Mucosa of gallbladder (tissue), 1 donor: ENCODE results near the gene MED8. TPM values are rescaled to one million over a fixed set of nuclear protein-coding genes. Genes with fewer than 3 reads are reported as not detected.

ENCODE experiments used
- DNase-seq: peaks from one replicate; pipeline ENCODE4 v3.0.0-alpha.2; 2020; ENCODE audit warnings: low spot score
- total RNA-seq: library from RNA; stranded (reverse); gene quantifications from one replicate; pipeline ENCODE4 v1.2.1, GENCODE V29; 2021
- donor health status: DM: no; HTN: no; CAD: no.

The MED8 gene
- total RNA-seq, 1 donor from 2014 or later: 37.7 TPM

GRCh38 chr1:43358746-43359693 lies 30.6 kb downstream of the MED8 start, which contains the start of gene CDC20:
Gene CDC20, plus strand, starts transcription at chr1:43358981. Its CDS starts 235 bp downstream, at chr1:43359216.
- DNase-seq: peak; percentile 97

- peak; percentile 14 for DNase-seq
These were observed 31.4 kb downstream of the MED8 start for GRCh38 chr1:43358121-43358745.

- DNase-seq: no peak
These were observed 32.3 kb downstream of the MED8 start for GRCh38 chr1:43357251-43357650.

GRCh38 chr1:43354936-43355335 lies 34.7 kb downstream of the MED8 start:
- DNase-seq: no peak

- no peak for DNase-seq
These were observed 35.1 kb downstream of the MED8 start for GRCh38 chr1:43354471-43354870.

GRCh38 chr1:43352881-43353280 lies 36.7 kb downstream of the MED8 start:
- DNase-seq: no peak

GRCh38 chr1:43352351-43352705 lies 37.3 kb downstream of the MED8 start:
- no peak for DNase-seq

- DNase-seq: no peak
These were observed 37.9 kb downstream of the MED8 start for GRCh38 chr1:43351421-43352350.

- DNase-seq: no peak
These were observed 38.6 kb downstream of the MED8 start for GRCh38 chr1:43350976-43351375.

GRCh38 chr1:43349594-43350306 lies 39.9 kb downstream of the MED8 start:
- no peak for DNase-seq

- DNase-seq: peak; percentile 87
These were observed 40.6 kb downstream of the MED8 start for GRCh38 chr1:43348809-43349593.

- no peak for DNase-seq
These were observed 41.2 kb downstream of the MED8 start for GRCh38 chr1:43348343-43348808.

GRCh38 chr1:43346636-43347035 lies 43.0 kb downstream of the MED8 start:
- DNase-seq: no peak

GRCh38 chr1:43345120-43345519 lies 44.5 kb downstream of the MED8 start:
- DNase-seq: peak; percentile 23

- DNase-seq: no peak
These were observed 45.2 kb downstream of the MED8 start for GRCh38 chr1:43344267-43344850.

GRCh38 chr1:43340559-43340958 lies 49.0 kb downstream of the MED8 start:
- DNase-seq: no peak

- no peak for DNase-seq
These were observed 49.9 kb downstream of the MED8 start for GRCh38 chr1:43339584-43340232.

- DNase-seq: no peak
These were observed 51.6 kb downstream of the MED8 start for GRCh38 chr1:43338001-43338400.

- DNase-seq: no peak
These were observed 52.0 kb downstream of the MED8 start, which contains the start of gene MPL for GRCh38 chr1:43337588-43337987. Gene MPL, plus strand, starts transcription at chr1:43337818. Its CDS starts 31 bp downstream, at chr1:43337849.
